ENCODE measurements around the gene CSMD2. TPM values are rescaled to one million over a fixed set of nuclear protein-coding genes. Genes with fewer than 3 reads are reported as not detected.
"Not testable (repeated sequence)": the region's sequence is repeated elsewhere in the genome, so short reads cannot be mapped to it uniquely, and the experiment has no call there.

CSMD2 gene
- total RNA-seq, 1 donor from 2014 or later: 38.4 TPM

- DNase-seq: no peak
These were observed 112.5 kb downstream of the CSMD2 start for GRCh38 chr1:34052565-34052964.

DNA sequence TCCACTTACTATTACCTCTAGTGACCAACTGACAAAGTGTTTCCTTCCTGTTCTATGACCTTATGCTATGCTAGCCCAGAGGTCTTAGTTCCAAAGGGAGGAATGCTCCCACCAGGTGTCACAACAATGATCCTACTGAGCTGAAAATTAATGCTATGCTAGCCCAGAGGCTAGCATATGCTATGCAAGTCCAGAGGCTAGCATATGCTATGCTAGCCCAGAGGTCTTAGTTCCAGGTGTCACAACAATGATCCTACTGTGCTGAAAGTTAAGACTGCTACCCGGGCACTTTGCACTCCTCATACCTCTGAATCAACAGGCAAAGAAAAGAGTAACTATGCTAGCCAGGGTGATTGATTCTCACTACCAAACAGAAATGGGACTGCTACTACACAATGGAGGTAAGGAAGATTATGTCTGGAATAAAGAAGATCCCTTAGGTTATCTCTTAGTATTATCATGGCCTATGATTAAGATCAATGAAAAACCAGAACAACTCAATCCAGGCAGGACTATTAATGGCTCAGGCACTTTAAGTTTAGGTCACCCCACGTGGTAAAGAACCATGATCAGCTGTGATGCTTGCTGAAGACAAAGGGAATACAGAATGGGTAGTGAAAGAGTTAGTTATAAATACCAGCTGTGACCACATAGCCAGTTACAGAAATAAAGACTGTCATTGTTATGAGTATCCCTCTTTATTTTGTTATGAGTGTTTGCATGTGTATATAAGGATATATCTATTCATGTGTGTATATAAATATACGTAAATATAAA, 114.1 kb downstream of the CSMD2 start:
- DNase-seq: no peak

GRCh38 chr1:34049994-34050393, 115.0 kb downstream of the CSMD2 start:
- DNase-seq: no peak

DNA sequence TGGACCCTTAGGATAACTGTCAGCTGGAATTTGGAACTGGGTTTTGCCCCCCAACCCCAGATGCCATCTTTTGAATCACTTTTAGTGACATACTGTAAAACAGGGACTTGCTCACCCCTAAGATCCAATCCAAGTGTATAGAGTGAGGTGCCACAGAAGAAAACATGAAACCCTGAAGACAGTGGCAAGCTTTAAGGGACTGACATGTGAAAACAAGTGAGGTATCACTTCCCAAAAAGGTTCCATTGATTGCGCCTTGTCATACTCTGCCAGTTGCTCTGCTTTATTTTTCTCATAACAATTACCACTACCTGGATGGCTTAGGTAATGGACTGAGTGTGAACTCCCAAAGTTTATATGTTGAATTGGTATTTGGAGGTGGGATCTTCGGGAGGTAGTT, 115.6 kb downstream of the CSMD2 start:
- no peak for DNase-seq

- no peak for DNase-seq
These were observed 127.2 kb downstream of the CSMD2 start for GRCh38 chr1:34037856-34038255.

DNA sequence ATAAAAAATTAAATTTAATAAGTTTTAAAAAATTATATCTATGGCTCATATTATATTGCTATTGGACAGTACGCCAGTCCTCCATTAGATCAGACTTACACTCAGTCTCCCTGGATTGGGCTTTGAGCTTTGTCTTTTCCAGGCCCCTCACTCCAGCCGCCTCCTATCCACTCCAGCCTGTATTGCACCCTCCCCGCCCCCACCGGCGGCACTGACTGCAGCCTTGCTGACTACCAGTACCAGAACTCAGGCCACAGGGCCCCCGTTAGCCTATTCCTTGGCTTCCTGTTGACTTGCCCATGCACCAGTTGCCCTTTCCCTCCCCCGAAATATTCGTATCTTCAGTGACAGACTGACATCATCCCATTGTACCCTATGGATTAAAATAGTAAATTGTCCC, 127.9 kb downstream of the CSMD2 start:
- DNase-seq: no peak

DNA sequence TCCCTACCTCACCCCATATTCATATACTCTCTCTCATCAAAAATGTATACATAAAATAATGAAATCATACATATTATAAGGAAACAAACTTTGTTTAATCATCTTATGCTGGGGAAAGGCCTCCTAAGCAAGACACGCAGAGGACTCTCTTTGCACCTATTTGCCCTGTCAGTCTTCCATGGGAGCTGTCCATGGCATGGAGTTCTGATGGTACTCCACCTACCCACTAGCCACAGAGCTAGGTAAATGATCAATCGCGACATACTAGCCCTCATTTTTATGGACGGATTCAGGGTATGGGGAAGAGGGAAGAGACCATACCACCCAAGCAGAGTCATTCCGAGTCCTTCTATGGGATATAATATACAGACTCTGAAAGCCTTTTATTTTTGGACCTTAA, 131.0 kb downstream of the CSMD2 start:
- DNase-seq: no peak

DNA sequence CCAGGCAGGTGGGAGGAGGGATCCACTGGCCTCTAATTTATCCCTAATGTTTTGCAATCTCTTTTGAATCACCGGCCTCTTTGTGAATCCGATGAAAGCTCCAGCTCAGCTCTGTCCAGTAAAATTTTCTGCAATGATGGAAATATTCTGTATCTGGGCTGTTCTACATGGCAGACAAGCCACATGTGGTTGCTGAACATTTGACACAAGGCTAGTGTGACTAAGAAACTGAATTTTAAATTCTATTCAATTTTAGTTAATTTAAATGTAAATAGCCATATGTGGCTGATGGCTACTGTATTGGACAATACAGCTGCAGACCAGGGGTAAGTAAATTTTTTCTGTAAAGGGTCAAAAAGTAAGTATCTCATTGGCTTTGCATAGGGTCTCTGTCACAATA, 135.1 kb downstream of the CSMD2 start:
- no peak for DNase-seq

- DNase-seq: no peak
These were observed 135.5 kb downstream of the CSMD2 start for GRCh38 chr1:34029515-34029914.

DNA sequence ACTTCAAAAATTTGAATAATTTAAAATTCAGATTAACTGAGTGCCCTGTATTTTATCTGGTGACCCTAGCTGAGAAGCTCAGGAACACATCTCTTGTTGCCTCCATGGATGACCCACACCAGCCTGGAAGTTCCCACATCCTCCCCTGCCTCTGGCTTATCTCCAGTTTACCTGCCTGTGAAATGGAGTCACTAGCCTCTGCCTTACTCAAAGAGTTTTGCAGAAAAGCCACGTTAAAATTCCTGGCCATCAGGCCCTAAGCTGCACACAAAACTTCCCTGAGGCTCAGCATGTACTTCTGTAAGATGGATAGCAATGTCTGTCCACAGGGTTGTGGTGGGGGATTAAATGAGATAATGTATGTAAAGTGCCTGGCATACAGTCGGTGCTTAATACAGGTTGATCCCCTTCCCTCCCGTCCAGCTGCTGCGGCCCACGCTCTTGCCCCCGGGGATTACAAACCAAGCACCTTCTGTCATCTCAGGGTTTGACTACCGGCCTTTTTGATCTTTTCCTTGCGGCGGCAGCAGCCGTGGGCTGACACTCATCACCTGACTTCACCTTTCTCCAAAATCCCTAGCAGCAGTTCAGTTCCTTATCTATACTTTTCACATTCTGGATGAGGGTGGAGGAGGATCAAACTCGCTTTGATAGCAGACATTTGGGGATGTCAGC, 136.5 kb downstream of the CSMD2 start:
- no peak for DNase-seq

GRCh38 chr1:34025675-34026074, 139.4 kb downstream of the CSMD2 start:
- DNase-seq: no peak

DNA sequence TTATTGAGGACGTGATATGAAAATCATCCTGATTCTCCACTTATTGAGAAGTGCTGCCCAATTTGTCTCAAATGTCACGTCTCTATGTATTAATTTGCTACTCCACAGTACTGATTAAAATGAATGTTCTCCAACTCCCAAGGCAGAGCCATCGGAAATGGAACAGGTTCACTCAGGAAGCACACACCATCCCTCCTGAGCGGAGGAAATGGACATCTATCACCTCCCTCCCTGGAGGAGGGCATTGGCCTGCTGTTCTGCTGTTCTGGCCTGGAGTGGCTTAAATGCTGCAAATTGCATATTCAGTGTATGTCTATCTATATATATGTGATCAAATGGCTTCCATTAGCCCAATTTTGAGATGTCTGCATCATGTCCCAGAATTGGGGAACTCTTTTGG, 140.5 kb downstream of the CSMD2 start:
- DNase-seq: no peak

DNA sequence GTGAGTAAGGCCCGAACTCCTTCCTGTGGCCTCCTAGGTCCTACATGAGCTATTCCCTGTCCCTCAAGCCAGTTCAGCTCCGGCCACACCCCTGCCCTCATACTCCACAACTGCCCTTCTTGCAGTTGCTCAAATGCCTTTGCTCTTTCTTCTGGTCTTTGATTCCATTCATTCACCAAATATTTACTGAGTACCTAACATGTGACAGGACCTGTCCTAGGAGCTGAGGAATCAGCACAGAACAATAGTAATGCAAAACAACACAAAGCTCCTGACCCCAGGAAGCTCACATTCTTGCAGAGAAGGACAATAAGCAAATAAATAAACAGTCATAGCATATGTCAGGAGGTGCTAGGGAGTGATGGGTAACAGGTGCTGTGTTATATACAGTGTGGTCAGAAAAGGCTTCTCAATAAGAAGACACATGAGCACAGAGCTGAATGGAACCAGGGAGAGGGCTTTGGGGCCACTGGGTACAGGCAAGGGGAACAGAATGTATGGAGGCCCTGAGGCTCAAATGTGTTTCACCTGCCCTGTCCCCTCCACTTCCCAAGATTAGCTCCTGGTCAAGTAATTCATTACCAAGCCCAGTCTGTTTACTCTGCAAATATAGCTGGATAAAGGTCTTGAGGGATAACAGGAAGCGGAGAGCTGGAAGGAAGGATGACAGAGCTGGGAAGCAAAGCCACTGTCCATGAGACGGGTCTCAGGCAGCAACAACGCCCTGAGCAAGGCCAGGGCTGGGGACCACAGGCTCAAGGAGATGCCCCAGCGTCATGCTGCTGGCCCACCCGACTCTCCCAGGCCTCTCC, 145.1 kb downstream of the CSMD2 start:
- DNase-seq: no peak

DNA sequence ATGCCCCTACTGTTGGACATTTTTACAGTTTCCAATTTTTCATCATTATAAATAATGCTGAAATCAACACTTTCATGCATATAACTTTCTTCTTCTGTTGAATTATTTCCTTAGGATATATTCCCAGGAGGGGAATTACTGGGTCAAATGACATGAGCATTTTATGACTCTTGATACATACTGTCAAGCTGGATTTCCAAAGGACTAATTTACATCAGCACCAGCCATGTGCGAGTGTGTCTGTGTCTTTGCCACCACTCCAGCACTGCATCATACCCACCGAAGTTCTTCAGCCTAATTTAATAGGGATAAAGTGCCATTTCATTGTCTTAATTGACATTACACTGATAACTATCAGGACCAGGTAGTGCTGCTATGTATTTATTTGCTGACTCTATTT, 146.7 kb downstream of the CSMD2 start:
- no peak for DNase-seq

DNA sequence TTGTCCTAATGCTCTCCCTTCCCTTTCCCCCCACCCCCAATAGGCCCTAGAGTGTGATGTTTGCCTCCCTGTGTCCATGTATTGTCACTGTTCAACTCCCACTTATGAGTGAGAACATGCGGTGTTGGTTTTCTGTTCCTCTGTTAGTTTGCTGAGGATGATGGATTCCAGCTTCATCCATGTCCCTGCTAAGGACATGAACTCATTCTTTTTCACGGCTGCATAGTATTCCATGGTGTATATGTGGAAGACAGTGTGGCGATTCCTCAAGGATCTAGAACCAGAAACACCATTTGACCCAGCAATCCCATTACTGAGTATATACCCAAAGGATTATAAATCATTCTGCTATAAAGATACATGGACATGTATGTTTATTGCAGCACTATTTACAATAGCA, 148.7 kb downstream of the CSMD2 start:
- not testable (repeated sequence) for DNase-seq

GRCh38 chr1:34013958-34014737, 150.9 kb downstream of the CSMD2 start:
- no peak for DNase-seq

DNA sequence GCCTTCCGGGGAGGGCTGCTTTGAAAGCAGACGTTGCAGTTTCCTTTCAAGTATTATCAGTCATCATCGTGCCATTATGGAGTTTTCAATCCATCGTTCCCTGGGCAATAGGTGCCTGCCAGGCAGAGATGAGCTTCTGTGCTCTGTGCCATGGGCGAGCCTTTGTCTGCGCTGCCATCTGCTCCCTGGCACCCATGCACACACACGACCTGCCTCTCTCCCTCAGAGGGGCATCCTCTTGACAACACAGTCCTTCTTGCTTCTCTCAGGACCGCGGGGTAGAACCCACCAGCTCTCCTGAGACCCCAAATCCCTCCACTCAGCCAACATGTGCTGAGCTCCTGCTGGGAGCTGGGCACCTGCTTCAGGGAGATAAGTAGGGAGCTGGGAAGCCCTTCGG, 151.9 kb downstream of the CSMD2 start:
- no peak for DNase-seq

GRCh38 chr1:34009340-34009985, 155.6 kb downstream of the CSMD2 start:
- DNase-seq: no peak

- no peak for DNase-seq
These were observed 157.3 kb downstream of the CSMD2 start for GRCh38 chr1:34007760-34008159.

DNA sequence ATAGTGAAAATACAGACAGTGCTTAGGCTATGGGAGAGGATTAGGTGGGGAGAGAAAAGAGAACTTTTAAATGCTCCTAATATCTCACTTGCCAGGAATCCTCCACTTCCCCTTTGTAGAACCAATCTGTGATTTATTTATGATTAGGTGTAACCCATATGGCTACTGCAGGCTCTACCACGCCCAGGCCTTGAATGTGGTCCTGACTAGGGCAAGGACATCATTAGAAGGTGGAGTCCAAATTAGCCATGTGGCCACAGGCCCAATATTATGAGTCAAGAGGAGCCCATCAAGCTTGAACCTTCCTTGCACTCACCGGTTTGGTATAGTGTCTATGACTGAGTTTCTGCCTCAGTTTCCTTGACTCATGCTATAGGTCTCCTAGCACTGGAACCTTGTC, 159.7 kb downstream of the CSMD2 start:
- no peak for DNase-seq

- DNase-seq: no peak
These were observed 162.2 kb downstream of the CSMD2 start for GRCh38 chr1:34002810-34003209.
